Neural crest cell (in vitro differentiated cells): ENCODE measurements around the gene ARFIP2. TPM values are rescaled to one million over a fixed set of nuclear protein-coding genes. Genes with fewer than 3 reads are reported as not detected.

ENCODE experiments used
- DNase-seq: peaks from one replicate; pipeline ENCODE4 v3.0.0; 2021; ENCODE audit warnings: low read depth, mixed read lengths, low spot score
- H3K27ac Mint-ChIP-seq: one replicate; pipeline ENCODE4 v1.8.0; 2021; ENCODE audit warnings: mild to moderate bottlenecking, mixed read lengths; ENCODE audit not compliant: unreplicated experiment
- H3K27me3 Mint-ChIP-seq: 2 replicates; pipeline ENCODE4 v1.8.0; 2021; ENCODE audit warnings: low read depth, mild to moderate bottlenecking, mixed read lengths
- H3K36me3 Mint-ChIP-seq: 2 replicates; pipeline ENCODE4 v1.8.0; 2021; ENCODE audit warnings: low read depth, mild to moderate bottlenecking, mixed read lengths
- H3K4me1 Mint-ChIP-seq: 2 replicates; pipeline ENCODE4 v1.8.0; 2021; ENCODE audit warnings: mixed read lengths
- H3K4me3 Mint-ChIP-seq: one replicate; pipeline ENCODE4 v1.8.0; 2021; ENCODE audit warnings: mild to moderate bottlenecking, mixed read lengths
- H3K9me3 Mint-ChIP-seq: 2 replicates; pipeline ENCODE4 v1.8.0; 2021; ENCODE audit warnings: mixed read lengths
- CTCF ChIP-seq: fragments of 200-600 bp; sonication (generic); conservative IDR thresholded peaks from 2 replicates; pipeline ENCODE4 v1.5.0; 2021; ENCODE audit warnings: antibody characterized with exemption, mild to moderate bottlenecking
- total RNA-seq: library from RNA; stranded (reverse); gene quantifications from 2 replicates; pipeline ENCODE4 v1.2.1, GENCODE V29; 2021

ARFIP2 gene
- total RNA-seq, 1 donor from 2014 or later, result 57.1 TPM

GRCh38 chr11:6459099-6459450, 22.1 kb downstream of the ARFIP2 start:
- H3K4me1 Mint-ChIP-seq, result no peaks in the 10 kb centered on the region
- TF ChIP-seq CTCF, result no peak
- DNase-seq, result no peak
- peaks cover 6% of the 10 kb centered on the region for H3K36me3 Mint-ChIP-seq
- H3K4me3 Mint-ChIP-seq, result no peak overlapping the region
- no peak overlapping the region for H3K27ac Mint-ChIP-seq
- H3K27me3 Mint-ChIP-seq, result no peaks in the 10 kb centered on the region
- no peaks in the 10 kb centered on the region for H3K9me3 Mint-ChIP-seq

GRCh38 chr11:6458352-6459098, 22.6 kb downstream of the ARFIP2 start:
- Mint-ChIP-seq H3K9me3 (no peaks in the 10 kb centered on the region), H3K4me3 (no peak overlapping the region), H3K36me3 (peaks cover 3% of the 10 kb centered on the region), H3K4me1 (no peaks in the 10 kb centered on the region), H3K27me3 (no peaks in the 10 kb centered on the region), H3K27ac (no peak overlapping the region)
- no peak for TF ChIP-seq CTCF
- no peak for DNase-seq

DNA sequence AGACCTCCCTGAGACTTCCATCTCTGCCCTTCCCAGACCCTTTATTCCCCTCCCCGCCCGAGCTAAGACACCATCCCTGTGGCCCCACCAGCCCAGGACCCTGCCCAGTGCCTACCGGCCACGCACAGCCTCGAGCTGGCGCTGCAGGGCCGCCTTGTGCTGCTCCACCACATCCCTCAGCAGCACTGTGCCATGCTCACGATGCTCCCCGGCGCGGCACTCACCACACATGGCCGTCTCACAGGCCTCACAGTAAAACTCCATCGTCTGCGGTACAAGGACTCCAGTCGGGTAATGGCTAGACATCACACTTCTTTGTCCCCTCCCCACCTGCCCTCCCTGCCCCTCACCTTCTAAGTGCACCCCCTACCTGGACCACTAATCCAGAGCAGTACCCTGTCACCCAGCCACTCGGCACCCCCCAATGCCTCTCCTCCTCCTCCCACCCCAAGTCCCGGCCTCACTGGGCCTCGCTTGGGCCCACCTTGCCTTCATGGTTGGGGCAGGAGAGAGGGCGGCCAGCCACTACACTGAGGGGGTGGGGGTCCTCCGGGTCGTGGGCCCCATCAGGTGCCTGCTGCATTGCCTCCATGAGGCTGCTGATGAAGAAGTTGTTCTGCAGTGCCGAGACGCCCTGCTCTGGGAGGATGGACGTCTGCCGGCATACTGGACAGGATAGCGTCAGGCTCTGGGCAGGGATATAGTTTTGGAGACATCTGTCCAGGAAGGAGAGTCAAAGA, 23.4 kb downstream of the ARFIP2 start:
- no peak for TF ChIP-seq CTCF
- Mint-ChIP-seq H3K27ac (no peak overlapping the region), H3K36me3 (peaks cover 3% of the 10 kb centered on the region), H3K9me3 (no peaks in the 10 kb centered on the region), H3K4me1 (no peaks in the 10 kb centered on the region), H3K27me3 (no peaks in the 10 kb centered on the region), H3K4me3 (no peak overlapping the region)
- no peak for DNase-seq

DNA sequence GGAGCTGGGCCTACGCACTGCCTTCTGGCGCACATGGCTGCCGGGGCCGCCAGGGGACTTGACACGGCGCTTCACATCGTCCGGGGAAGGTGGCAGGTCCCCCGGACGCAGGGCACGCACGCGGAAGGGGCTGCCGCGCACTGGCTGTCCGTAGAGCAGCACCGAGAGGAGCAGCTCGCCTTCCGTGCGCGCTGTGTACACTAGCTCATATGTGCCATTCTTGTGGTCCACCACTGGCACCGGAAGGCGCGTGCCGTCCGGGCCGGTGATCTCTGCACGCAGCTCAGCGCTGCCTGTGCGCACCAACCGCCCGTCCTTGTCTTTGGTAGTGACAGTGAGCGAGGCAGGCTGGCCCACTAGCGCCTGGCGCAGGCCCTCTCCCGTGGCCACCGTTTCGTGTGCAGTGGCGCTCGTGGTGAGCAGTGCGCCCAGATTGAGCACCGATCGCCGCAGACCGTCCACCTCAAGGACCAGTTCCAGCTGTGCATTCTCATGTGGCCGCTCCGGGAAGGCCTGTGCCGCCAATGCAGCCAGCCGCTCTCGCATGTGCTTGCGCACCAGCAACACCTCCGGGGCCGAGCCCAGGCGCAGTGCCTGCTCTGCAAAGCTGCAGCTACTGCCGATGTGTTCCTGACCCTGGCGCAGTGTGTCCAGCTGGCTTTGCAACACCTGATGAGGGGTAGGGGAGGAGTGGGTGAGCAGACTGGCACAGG, 24.6 kb downstream of the ARFIP2 start:
- H3K4me1 Mint-ChIP-seq, result no peaks in the 10 kb centered on the region
- no peak overlapping the region for H3K4me3 Mint-ChIP-seq

More for the DNA sequence above, 24.6 kb downstream of the ARFIP2 start:
- no peak for TF ChIP-seq CTCF
- peaks cover 3% of the 10 kb centered on the region for H3K36me3 Mint-ChIP-seq
- H3K9me3 Mint-ChIP-seq, result no peaks in the 10 kb centered on the region
- H3K27me3 Mint-ChIP-seq, result no peaks in the 10 kb centered on the region
- no peak for DNase-seq
- H3K27ac Mint-ChIP-seq, result no peak overlapping the region
